Measurements from ENCODE around the gene ARPC3.
A peak's percentile ranks its signal among the peaks of the same experiment; 100 is the strongest.
"Not testable (repeated sequence)": the region's sequence is repeated elsewhere in the genome, so short reads cannot be mapped to it uniquely, and the experiment has no call there.

Gene ARPC3

GRCh38 chr12:110431957-110432587 is 18.1 kb downstream of the ARPC3 start:
- peaks cover 20% of the 10 kb centered on the region for H3K36me3 Mint-ChIP-seq (ENCODE audit: low read depth)
- no peaks in the 10 kb centered on the region for H3K9me3 Mint-ChIP-seq
- no peak overlapping the region for H3K27ac Mint-ChIP-seq
- no peak overlapping the region for H3K4me3 Mint-ChIP-seq
- no peaks in the 10 kb centered on the region for H3K27me3 Mint-ChIP-seq (ENCODE audit: low read depth)
- H3K4me1 Mint-ChIP-seq (ENCODE audit: low read depth): peaks cover 3% of the 10 kb centered on the region

GRCh38 chr12:110429676-110430075 is 20.5 kb downstream of the ARPC3 start:
- not testable (repeated sequence) for H3K4me3 Mint-ChIP-seq; H3K9me3 Mint-ChIP-seq; H3K27ac Mint-ChIP-seq; H3K4me1 Mint-ChIP-seq (ENCODE audit: low read depth); H3K27me3 Mint-ChIP-seq (ENCODE audit: low read depth); H3K36me3 Mint-ChIP-seq (ENCODE audit: low read depth)

GRCh38 chr12:110426406-110426805 is 23.7 kb downstream of the ARPC3 start:
- peaks cover 6% of the 10 kb centered on the region for H3K27me3 Mint-ChIP-seq (ENCODE audit: low read depth)

GRCh38 chr12:110424237-110424636 is 25.9 kb downstream of the ARPC3 start:
- Mint-ChIP-seq H3K4me3 (no peak overlapping the region), H3K9me3 (no peaks in the 10 kb centered on the region), H3K36me3 (ENCODE audit: low read depth) (no peaks in the 10 kb centered on the region), H3K4me1 (ENCODE audit: low read depth) (no peaks in the 10 kb centered on the region), H3K27ac (no peak overlapping the region), H3K27me3 (ENCODE audit: low read depth) (peaks cover 20% of the 10 kb centered on the region)

More at GRCh38 chr12:110426406-110426805, 23.7 kb downstream of the ARPC3 start:
- Mint-ChIP-seq H3K4me3 (no peak overlapping the region), H3K27ac (no peak overlapping the region), H3K9me3 (no peaks in the 10 kb centered on the region), H3K4me1 (ENCODE audit: low read depth) (peaks cover 1% of the 10 kb centered on the region), H3K36me3 (ENCODE audit: low read depth) (no peaks in the 10 kb centered on the region)

- no peaks in the 10 kb centered on the region for H3K36me3 Mint-ChIP-seq (ENCODE audit: low read depth)
- no peak overlapping the region for H3K27ac Mint-ChIP-seq
- H3K4me1 Mint-ChIP-seq (ENCODE audit: low read depth): no peaks in the 10 kb centered on the region
- no peak overlapping the region for H3K4me3 Mint-ChIP-seq
- peaks cover 23% of the 10 kb centered on the region for H3K27me3 Mint-ChIP-seq (ENCODE audit: low read depth)
- no peaks in the 10 kb centered on the region for H3K9me3 Mint-ChIP-seq
Observed at GRCh38 chr12:110421701-110422100, 28.4 kb downstream of the ARPC3 start.

GRCh38 chr12:110421159-110421661 is 28.9 kb downstream of the ARPC3 start:
- no peak overlapping the region for H3K27ac Mint-ChIP-seq
- no peak overlapping the region for H3K4me3 Mint-ChIP-seq
- no peaks in the 10 kb centered on the region for H3K36me3 Mint-ChIP-seq (ENCODE audit: low read depth)
- H3K27me3 Mint-ChIP-seq (ENCODE audit: low read depth): peaks cover 23% of the 10 kb centered on the region
- no peaks in the 10 kb centered on the region for H3K4me1 Mint-ChIP-seq (ENCODE audit: low read depth)
- H3K9me3 Mint-ChIP-seq: no peaks in the 10 kb centered on the region

GRCh38 chr12:110420644-110421043 is 29.5 kb downstream of the ARPC3 start:
- not testable (repeated sequence) for H3K4me1 Mint-ChIP-seq (ENCODE audit: low read depth); H3K36me3 Mint-ChIP-seq (ENCODE audit: low read depth); H3K27ac Mint-ChIP-seq; H3K4me3 Mint-ChIP-seq; H3K9me3 Mint-ChIP-seq
- H3K27me3 Mint-ChIP-seq (ENCODE audit: low read depth): peaks cover 23% of the 10 kb centered on the region

GRCh38 chr12:110417113-110417512 is 33.0 kb downstream of the ARPC3 start:
- H3K27ac Mint-ChIP-seq; H3K4me3 Mint-ChIP-seq; H3K9me3 Mint-ChIP-seq; H3K36me3 Mint-ChIP-seq (ENCODE audit: low read depth); H3K4me1 Mint-ChIP-seq (ENCODE audit: low read depth): not testable (repeated sequence)
- H3K27me3 Mint-ChIP-seq (ENCODE audit: low read depth): peaks cover 26% of the 10 kb centered on the region

GRCh38 chr12:110410086-110410485 is 40.1 kb downstream of the ARPC3 start:
- H3K27me3 Mint-ChIP-seq (ENCODE audit: low read depth): peaks cover 25% of the 10 kb centered on the region
- not testable (repeated sequence) for H3K9me3 Mint-ChIP-seq; H3K4me1 Mint-ChIP-seq (ENCODE audit: low read depth); H3K27ac Mint-ChIP-seq; H3K36me3 Mint-ChIP-seq (ENCODE audit: low read depth); H3K4me3 Mint-ChIP-seq

- Mint-ChIP-seq H3K4me1 (ENCODE audit: low read depth) (peaks cover 12% of the 10 kb centered on the region), H3K27me3 (ENCODE audit: low read depth) (peaks cover 14% of the 10 kb centered on the region)
- not testable (repeated sequence) for H3K36me3 Mint-ChIP-seq (ENCODE audit: low read depth); H3K27ac Mint-ChIP-seq; H3K9me3 Mint-ChIP-seq; H3K4me3 Mint-ChIP-seq
Observed at GRCh38 chr12:110405126-110405662, 44.9 kb downstream of the ARPC3 start.

- peak overlapping the region; percentile 99 for H3K4me3 Mint-ChIP-seq
- H3K27me3 Mint-ChIP-seq (ENCODE audit: low read depth): peaks cover 4% of the 10 kb centered on the region
- peak overlapping the region; percentile 96 for H3K27ac Mint-ChIP-seq
- peaks cover 13% of the 10 kb centered on the region for H3K36me3 Mint-ChIP-seq (ENCODE audit: low read depth)
- H3K4me1 Mint-ChIP-seq (ENCODE audit: low read depth): peaks cover 12% of the 10 kb centered on the region
- no peaks in the 10 kb centered on the region for H3K9me3 Mint-ChIP-seq
Observed at GRCh38 chr12:110403976-110404682, 46.0 kb downstream of the ARPC3 start.

- no peaks in the 10 kb centered on the region for H3K27me3 Mint-ChIP-seq (ENCODE audit: low read depth)
- H3K36me3 Mint-ChIP-seq (ENCODE audit: low read depth): peaks cover 16% of the 10 kb centered on the region
- H3K9me3 Mint-ChIP-seq: no peaks in the 10 kb centered on the region
- peak within 1 kb of the TSS; percentile 99 for H3K4me3 Mint-ChIP-seq
- H3K27ac Mint-ChIP-seq: peak within 1 kb of the TSS; percentile 96
- H3K4me1 Mint-ChIP-seq (ENCODE audit: low read depth): peaks cover 12% of the 10 kb centered on the region
Observed at GRCh38 chr12:110403146-110403975, 46.8 kb downstream of the ARPC3 start, which contains the start of gene ANAPC7. ANAPC7 (minus strand) TSS chr12:110403708; CDS start chr12:110403627, 81 bp downstream.

Data from T-helper 1 cell treated with Interleukin-12 subunit alpha and Interleukin-12 subunit beta and Interleukin-4 antibody, amounts not matched to agents 30 μg/mL and 1 μg/mL, for 36 hours (primary cell).